Measurements from ENCODE around the gene NEB. TPM values are rescaled to one million over a fixed set of nuclear protein-coding genes. Genes with fewer than 3 reads are reported as not detected.
"Not testable (repeated sequence)": the region's sequence is repeated elsewhere in the genome, so short reads cannot be mapped to it uniquely, and the experiment has no call there.

Gene NEB
- total RNA-seq, 1 donor = 0.27 TPM

GRCh38 chr2:151655663-151656398, 78.4 kb downstream of the NEB start:
- DNase-seq (ENCODE audit: low read depth) = no peak
- no peak for TF ChIP-seq CTCF (IDR thresholded peaks at IDR 0.05; ENCODE audit: insufficient read depth, low read length)
- no peak overlapping the region for H3K4me3 ChIP-seq (ENCODE audit: low read depth, low read length)

DNA sequence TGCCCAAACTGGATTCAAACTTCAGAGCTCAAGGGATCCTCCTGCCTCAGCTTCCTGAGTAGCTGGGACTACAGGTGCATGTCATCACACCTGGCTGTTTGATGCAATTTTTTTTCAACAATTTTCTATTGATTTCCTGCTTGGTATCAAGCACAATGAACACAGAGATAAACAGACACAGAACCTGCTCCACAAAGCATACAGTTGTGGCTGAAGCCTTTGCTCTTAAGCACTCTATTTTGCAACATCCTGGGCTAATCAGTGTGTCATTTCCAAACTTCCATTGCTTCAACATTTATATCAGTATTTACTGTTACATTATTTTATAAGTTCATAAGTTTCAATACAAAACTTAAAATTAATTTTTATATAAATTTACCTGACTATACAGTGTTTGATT, 79.4 kb downstream of the NEB start:
- no peak for DNase-seq (ENCODE audit: low read depth)
- no peak for TF ChIP-seq CTCF (IDR thresholded peaks at IDR 0.05; ENCODE audit: insufficient read depth, low read length)
- H3K4me3 ChIP-seq (ENCODE audit: low read depth, low read length) = no peak overlapping the region

DNA sequence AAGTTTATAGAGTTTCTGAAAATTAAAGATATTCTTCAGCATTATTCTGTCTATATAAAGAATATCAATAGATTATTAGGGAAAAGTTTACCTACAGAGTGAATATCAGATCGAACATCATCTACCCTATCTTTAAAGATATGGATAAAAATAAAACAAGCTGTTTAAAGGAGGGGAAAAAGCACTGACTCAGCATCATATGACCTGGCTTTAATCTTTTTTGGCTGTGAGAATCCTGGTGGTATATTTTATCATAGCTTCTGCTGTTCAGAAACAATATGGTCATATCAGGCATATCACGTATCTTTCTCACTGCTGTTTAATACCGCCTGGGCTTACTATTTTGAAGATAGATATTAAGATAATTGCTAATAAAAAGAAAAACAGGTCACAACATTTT, 80.2 kb downstream of the NEB start:
- TF ChIP-seq CTCF (IDR thresholded peaks at IDR 0.05; ENCODE audit: insufficient read depth, low read length) = no peak
- no peak for DNase-seq (ENCODE audit: low read depth)
- H3K4me3 ChIP-seq (ENCODE audit: low read depth, low read length) = no peak overlapping the region

DNA sequence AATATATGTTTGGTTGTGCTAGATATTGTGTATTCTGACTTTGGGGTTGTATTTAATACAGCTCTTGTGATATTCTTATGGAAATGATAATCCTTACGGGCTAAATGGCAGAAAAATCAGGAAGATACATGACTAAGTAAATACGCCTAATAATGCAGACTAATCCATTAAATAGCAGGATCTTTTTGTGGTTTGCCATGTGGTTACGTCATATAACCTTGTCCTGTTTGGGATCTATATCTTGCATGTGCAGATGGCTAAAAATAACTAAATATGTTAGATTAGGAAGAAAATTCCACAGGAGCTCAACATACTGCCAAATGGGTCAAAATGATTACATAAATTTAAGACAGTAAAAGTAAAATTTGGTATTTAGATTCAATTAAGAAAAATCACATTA, 83.0 kb downstream of the NEB start:
- DNase-seq (ENCODE audit: low read depth) = no peak
- TF ChIP-seq CTCF (IDR thresholded peaks at IDR 0.05; ENCODE audit: insufficient read depth, low read length) = no peak
- no peak overlapping the region for H3K4me3 ChIP-seq (ENCODE audit: low read depth, low read length)

DNA sequence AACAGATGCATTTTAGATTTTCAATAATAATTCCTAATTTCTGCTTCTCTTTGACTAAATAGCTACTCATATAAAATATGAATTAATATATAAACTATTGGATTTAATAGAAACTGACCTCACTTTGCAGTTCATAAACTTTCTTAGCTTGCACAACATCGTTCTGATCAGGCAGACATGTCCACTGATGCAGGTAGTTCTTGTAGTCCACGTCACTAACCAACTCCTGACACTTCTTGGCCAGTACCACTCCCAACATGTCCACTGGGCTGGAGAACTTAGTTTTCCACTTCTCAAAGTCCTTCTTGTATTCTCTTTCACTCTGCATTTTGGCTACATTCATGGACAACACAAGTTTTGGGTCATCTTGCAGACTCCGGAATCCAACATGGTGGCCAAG, 83.8 kb downstream of the NEB start:
- TF ChIP-seq CTCF (IDR thresholded peaks at IDR 0.05; ENCODE audit: insufficient read depth, low read length) = no peak

DNA sequence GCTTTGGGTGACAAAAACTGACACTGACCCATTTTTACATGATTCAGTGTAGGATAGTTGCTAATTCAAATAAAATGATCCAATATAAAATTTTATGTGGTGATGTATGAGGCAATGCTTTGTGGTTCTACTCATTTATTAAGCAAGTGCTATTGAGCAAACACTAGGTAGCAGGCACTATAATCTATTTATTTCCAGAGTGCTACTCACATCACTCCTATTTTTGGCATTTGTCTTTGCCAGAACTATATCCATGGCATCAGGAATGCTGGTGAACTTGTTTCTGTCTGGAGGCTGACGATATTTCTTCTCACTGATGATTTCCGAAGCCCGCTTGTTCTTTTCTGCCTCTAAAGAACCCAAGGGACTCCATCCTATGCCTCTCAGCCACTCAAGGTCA, 84.3 kb downstream of the NEB start:
- H3K4me3 ChIP-seq (ENCODE audit: low read depth, low read length) = no peak overlapping the region
- DNase-seq (ENCODE audit: low read depth) = no peak
- TF ChIP-seq CTCF (IDR thresholded peaks at IDR 0.05; ENCODE audit: insufficient read depth, low read length) = no peak

More for the DNA sequence above, 83.8 kb downstream of the NEB start:
- DNase-seq (ENCODE audit: low read depth) = no peak
- no peak overlapping the region for H3K4me3 ChIP-seq (ENCODE audit: low read depth, low read length)

GRCh38 chr2:151649400-151649799, 84.9 kb downstream of the NEB start:
- no peak for TF ChIP-seq CTCF (IDR thresholded peaks at IDR 0.05; ENCODE audit: insufficient read depth, low read length)
- no peak for DNase-seq (ENCODE audit: low read depth)
- no peak overlapping the region for H3K4me3 ChIP-seq (ENCODE audit: low read depth, low read length)

- not testable (repeated sequence) for H3K4me3 ChIP-seq (ENCODE audit: low read depth, low read length); DNase-seq (ENCODE audit: low read depth)
These were observed 87.8 kb downstream of the NEB start for GRCh38 chr2:151646512-151646911.
